Measurements from ENCODE around the gene SAMHD1.

DNA sequence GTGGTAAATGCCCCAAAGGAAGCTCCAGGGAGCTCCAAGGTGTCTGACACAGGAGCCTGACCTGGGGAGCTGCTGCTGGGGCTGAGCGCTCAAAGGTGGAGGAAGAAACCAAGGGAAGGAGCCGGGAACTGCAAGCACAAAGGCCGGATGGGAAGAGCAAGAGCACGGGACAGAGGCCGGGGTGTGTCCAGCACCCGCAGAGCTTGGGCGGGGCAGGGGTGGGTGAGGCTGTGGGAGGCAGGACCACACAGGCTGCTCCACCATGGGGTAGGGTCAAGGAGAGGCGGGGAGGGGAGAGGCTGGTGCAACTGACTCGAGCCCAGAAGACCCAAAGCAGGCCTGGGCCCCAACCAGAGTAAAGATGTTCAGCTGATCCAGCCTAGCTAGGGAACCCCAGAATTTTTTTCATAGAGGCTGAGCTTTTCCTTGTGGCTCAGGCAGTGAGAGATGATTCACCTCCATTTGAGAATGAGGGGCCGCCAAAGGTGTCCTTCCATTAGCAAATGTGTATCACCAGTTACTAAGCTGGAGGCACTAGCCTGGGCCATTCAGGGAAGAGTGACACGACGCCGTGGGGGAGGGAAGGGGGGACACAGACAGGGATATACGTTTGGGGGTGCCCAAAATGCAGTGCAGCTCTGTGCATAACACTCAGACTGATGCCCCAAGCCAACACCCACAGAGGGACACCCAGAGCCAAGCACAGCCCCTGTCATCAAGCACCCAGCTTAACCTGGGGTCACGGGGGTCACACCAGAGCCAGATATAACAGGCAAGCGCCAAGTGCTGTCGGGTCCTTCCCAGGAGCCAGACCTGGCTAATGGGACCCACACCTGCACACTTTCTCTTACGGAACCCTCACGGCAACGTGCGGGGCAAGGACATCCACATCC, 96.9 kb downstream of the SAMHD1 start:
- TF ChIP-seq, protein P1, sequence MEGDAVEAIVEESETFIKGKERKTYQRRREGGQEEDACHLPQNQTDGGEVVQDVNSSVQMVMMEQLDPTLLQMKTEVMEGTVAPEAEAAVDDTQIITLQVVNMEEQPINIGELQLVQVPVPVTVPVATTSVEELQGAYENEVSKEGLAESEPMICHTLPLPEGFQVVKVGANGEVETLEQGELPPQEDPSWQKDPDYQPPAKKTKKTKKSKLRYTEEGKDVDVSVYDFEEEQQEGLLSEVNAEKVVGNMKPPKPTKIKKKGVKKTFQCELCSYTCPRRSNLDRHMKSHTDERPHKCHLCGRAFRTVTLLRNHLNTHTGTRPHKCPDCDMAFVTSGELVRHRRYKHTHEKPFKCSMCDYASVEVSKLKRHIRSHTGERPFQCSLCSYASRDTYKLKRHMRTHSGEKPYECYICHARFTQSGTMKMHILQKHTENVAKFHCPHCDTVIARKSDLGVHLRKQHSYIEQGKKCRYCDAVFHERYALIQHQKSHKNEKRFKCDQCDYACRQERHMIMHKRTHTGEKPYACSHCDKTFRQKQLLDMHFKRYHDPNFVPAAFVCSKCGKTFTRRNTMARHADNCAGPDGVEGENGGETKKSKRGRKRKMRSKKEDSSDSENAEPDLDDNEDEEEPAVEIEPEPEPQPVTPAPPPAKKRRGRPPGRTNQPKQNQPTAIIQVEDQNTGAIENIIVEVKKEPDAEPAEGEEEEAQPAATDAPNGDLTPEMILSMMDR (conservative IDR thresholded peaks at IDR 0.05; ENCODE audit: low read length): no peak
- TF ChIP-seq EZH2phosphoT487 (IDR thresholded peaks at IDR 0.05; ENCODE audit: borderline replicate concordance, low read depth, low read length): no peak
